CD4-positive, CD25-positive, alpha-beta regulatory T cell (primary cell): ENCODE data around the gene ANKRD65. TPM values are rescaled to one million over a fixed set of nuclear protein-coding genes. Genes with fewer than 3 reads are reported as not detected.
"Not testable (repeated sequence)": the region's sequence is repeated elsewhere in the genome, so short reads cannot be mapped to it uniquely, and the experiment has no call there.

Source experiments
- ATAC-seq, 2 donors: fragments of 150-1000 bp; cut with Tn5 transposase; one replicate each; pipeline ENCODE4 v1.10.0; 2021; ENCODE audit warnings: low read depth in 2 of 2, moderate number of reproducible peaks in 2 of 2, moderate library complexity in 1 of 2
- DNase-seq, 3 donors: peaks; one replicate each; pipeline versions ENCODE4 v3.0.0 to v3.0.0-alpha.2; 2012 to 2022; ENCODE audit warnings: mixed read lengths in 1 of 3
- H3K27ac ChIP-seq: one replicate; pipeline ENCODE4 v1.7.0; 2013; ENCODE audit warnings: mild to moderate bottlenecking, low read length; ENCODE audit not compliant: insufficient read depth, poor library complexity, severe bottlenecking
- H3K27me3 ChIP-seq: one replicate; pipeline ENCODE4 v1.7.0; 2013; ENCODE audit warnings: low read length; ENCODE audit not compliant: control insufficient read depth, insufficient read depth
- H3K36me3 ChIP-seq: one replicate; pipeline ENCODE4 v1.7.0; 2013; ENCODE audit warnings: mild to moderate bottlenecking, low read length, moderate library complexity; ENCODE audit not compliant: control insufficient read depth, insufficient read depth
- H3K4me1 ChIP-seq: 2 replicates; pipeline ENCODE4 v1.7.0; 2013; ENCODE audit warnings: mild to moderate bottlenecking, low read length; ENCODE audit not compliant: insufficient read depth, control insufficient read depth, poor library complexity, severe bottlenecking
- H3K4me3 ChIP-seq: one replicate; pipeline ENCODE4 v1.7.0; 2013; ENCODE audit warnings: low read depth, mild to moderate bottlenecking, low read length, moderate library complexity
- H3K9me3 ChIP-seq, 2 experiments: 1 replicate in 1 of 2; 2 replicates in 1 of 2; pipeline ENCODE4 v1.7.0; 2013; ENCODE audit warnings: low read length in 2 of 2, mild to moderate bottlenecking in 1 of 2, moderate library complexity in 1 of 2; ENCODE audit not compliant: control insufficient read depth in 2 of 2
- H3K27ac Mint-ChIP-seq, 3 donors: one replicate each; pipeline ENCODE4 v1.8.0; 2020 to 2022; ENCODE audit warnings: mild to moderate bottlenecking in 3 of 3, mixed read lengths in 3 of 3, moderate library complexity in 2 of 3
- H3K27me3 Mint-ChIP-seq: one replicate; pipeline ENCODE4 v1.8.0; 2022; ENCODE audit warnings: mild to moderate bottlenecking, mixed read lengths
- H3K36me3 Mint-ChIP-seq: one replicate; pipeline ENCODE4 v1.8.0; 2020; ENCODE audit warnings: mixed read lengths
- H3K4me1 Mint-ChIP-seq, 4 donors: one replicate each; pipeline ENCODE4 v1.8.0; 2020 to 2022; ENCODE audit warnings: mixed read lengths in 4 of 4, mild to moderate bottlenecking in 1 of 4
- H3K4me3 Mint-ChIP-seq, 4 donors: one replicate each; pipeline ENCODE4 v1.8.0; 2020 to 2022; ENCODE audit warnings: mild to moderate bottlenecking in 4 of 4, mixed read lengths in 4 of 4, moderate library complexity in 3 of 4
- H3K9me3 Mint-ChIP-seq, 7 donors: one replicate each; pipeline ENCODE4 v1.8.0; 2020 to 2022; ENCODE audit warnings: mixed read lengths in 7 of 7, mild to moderate bottlenecking in 3 of 7, moderate library complexity in 2 of 7
- polyA plus RNA-seq, 4 donors: library from polyadenylated mRNA; unstranded; fragments of 300-500 nt; fragmentation: Illumina TruSeq; gene quantifications; one replicate each; pipeline ENCODE4 v1.2.3, GENCODE V29; 2021
- total RNA-seq: library from RNA; stranded (reverse); gene quantifications from one replicate; pipeline ENCODE4 v1.2.3, GENCODE V29; 2022

The ANKRD65 gene
- total and polyA plus RNA-seq, 5 donors from 2014 or later = 0.14 TPM; not detected in 4

DNA sequence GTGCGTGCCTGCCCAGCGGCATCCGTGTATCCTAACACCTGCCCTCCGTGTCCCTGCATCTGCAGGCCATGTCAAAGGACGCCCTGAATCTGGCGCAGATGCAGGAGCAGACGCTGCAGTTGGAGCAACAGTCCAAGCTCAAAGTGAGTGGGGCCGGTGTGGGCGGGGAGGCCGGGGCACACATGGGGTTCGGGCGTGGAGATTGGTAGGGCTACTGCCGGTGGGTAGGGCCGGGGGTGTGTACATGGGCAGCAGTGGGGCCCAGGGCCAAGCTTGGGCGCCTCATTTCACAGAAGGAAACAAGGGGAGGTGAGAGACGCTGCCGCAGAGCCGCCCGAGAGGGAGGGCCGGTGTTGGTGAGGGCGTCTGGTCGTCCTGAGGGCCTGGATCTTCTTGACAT lies 29.5 kb upstream of the ANKRD65 start:
- H3K27ac Mint-ChIP-seq, H3K4me3 ChIP-seq, H3K36me3 Mint-ChIP-seq, DNase-seq, H3K4me1 ChIP-seq, ATAC-seq, H3K27me3 Mint-ChIP-seq, H3K27me3 ChIP-seq, H3K9me3 ChIP-seq, H3K27ac ChIP-seq, H3K9me3 Mint-ChIP-seq, H3K36me3 ChIP-seq, H3K4me3 Mint-ChIP-seq, H3K4me1 Mint-ChIP-seq: not testable (repeated sequence)

GRCh38 chr1:1449099-1449739 lies 28.1 kb upstream of the ANKRD65 start, which contains the start of gene ATAD3C:
Gene ATAD3C (plus strand): TSS chr1:1449689. CDS start chr1:1450684, 995 bp downstream.
- Histone ChIP-seq H3K36me3 (no peaks in the 10 kb centered on the region), H3K27me3 (no peaks in the 10 kb centered on the region), H3K27ac (no peak within 1 kb of the TSS), H3K4me3 (no peak within 1 kb of the TSS), H3K9me3 (no peaks in the 10 kb centered on the region), H3K4me1 (no peaks in the 10 kb centered on the region)
- Mint-ChIP-seq H3K36me3 (no peaks in the 10 kb centered on the region), H3K4me1 (no peaks in the 10 kb centered on the region), H3K27me3 (no peaks in the 10 kb centered on the region), H3K9me3 (no peaks in the 10 kb centered on the region), H3K27ac (no peak within 1 kb of the TSS), H3K4me3 (no peak within 1 kb of the TSS)
- ATAC-seq (no peak), DNase-seq (no peak)

DNA sequence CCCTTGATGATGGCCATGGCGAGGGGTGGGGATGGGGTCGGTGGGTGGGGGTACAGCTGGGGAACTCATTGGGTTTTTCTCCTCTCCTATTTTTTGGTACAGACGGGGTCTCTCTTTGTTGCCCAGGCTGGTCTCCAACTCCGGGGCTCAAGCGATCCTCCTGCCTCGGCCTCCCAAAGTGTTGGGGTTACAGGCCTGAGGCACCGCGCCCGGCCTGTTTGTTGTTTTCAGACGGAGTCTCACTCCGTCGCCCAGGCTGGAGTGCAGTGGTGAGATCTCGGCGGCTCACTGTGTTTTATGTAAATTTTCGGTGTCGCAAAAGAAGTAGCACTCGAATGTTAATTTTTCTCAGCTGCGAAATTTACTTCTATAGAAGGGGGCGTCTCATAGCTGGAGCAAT lies 25.6 kb upstream of the ANKRD65 start:
- ATAC-seq, H3K4me3 ChIP-seq, H3K27ac ChIP-seq, H3K36me3 ChIP-seq, DNase-seq, H3K9me3 ChIP-seq, H3K4me1 Mint-ChIP-seq, H3K27ac Mint-ChIP-seq, H3K4me1 ChIP-seq, H3K27me3 ChIP-seq, H3K9me3 Mint-ChIP-seq, H3K4me3 Mint-ChIP-seq, H3K27me3 Mint-ChIP-seq, H3K36me3 Mint-ChIP-seq: not testable (repeated sequence)

DNA sequence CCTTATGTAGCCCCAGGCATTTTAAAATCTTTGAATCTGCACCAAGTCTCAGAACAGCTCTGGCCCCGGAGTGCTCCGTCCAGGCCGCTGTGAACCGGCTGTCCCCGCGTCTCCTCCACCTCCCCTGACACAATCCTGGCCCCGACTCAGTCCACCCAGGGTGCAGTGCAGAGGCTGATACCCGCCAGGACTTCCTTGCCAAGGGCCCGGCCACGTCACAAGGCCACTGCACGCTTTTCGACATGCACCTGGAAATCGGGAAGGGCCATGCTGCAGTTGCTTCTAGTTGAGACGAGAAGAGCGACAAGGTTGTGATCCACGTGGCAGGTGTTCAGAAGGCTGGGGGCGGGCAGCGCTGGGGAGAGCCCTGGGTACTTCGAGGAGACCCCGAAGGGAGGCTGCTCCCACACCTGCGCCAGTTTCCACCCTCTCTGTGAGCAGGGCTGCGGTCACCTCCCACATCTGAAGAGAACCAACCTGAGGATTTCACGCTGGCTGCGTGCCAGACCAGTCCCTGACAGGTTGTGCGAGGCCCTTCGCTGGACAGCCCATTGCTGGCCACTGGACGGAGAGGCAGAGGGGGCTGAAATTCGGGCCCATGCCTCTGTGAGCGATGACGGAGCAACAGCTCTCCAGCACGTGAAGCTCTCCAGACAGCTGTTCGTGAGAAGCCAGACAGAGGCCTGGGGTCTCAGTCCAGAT lies 21.1 kb upstream of the ANKRD65 start:
- Histone ChIP-seq H3K27ac (no peak overlapping the region), H3K36me3 (no peaks in the 10 kb centered on the region), H3K4me3 (no peak overlapping the region), H3K4me1 (no peaks in the 10 kb centered on the region), H3K27me3 (no peaks in the 10 kb centered on the region), H3K9me3 (no peaks in the 10 kb centered on the region)
- DNase-seq = no peak
- no peak for ATAC-seq
- Mint-ChIP-seq H3K4me3 (no peak overlapping the region), H3K4me1 (no peaks in the 10 kb centered on the region), H3K27me3 (no peaks in the 10 kb centered on the region), H3K9me3 (no peaks in the 10 kb centered on the region), H3K27ac (no peak overlapping the region), H3K36me3 (no peaks in the 10 kb centered on the region)

- H3K27me3 Mint-ChIP-seq = peaks cover 3% of the 10 kb centered on the region
- H3K4me1 Mint-ChIP-seq = peaks cover 0 to 1% (median 0%) of the 10 kb centered on the region in 4 donors
- no peaks in the 10 kb centered on the region for H3K9me3 Mint-ChIP-seq
- ATAC-seq = peak; percentile 68 to 75
- Histone ChIP-seq H3K9me3 (no peaks in the 10 kb centered on the region), H3K27me3 (no peaks in the 10 kb centered on the region), H3K4me1 (peaks cover under 1% of the 10 kb centered on the region), H3K27ac (no peak overlapping the region), H3K4me3 (no peak overlapping the region), H3K36me3 (no peaks in the 10 kb centered on the region)
- no peak overlapping the region for H3K27ac Mint-ChIP-seq
- H3K4me3 Mint-ChIP-seq = no peak overlapping the region
- DNase-seq = peak; percentile 35 to 52 (median 35)
- no peaks in the 10 kb centered on the region for H3K36me3 Mint-ChIP-seq
Observed at GRCh38 chr1:1441002-1441888, 20.2 kb upstream of the ANKRD65 start.

DNA sequence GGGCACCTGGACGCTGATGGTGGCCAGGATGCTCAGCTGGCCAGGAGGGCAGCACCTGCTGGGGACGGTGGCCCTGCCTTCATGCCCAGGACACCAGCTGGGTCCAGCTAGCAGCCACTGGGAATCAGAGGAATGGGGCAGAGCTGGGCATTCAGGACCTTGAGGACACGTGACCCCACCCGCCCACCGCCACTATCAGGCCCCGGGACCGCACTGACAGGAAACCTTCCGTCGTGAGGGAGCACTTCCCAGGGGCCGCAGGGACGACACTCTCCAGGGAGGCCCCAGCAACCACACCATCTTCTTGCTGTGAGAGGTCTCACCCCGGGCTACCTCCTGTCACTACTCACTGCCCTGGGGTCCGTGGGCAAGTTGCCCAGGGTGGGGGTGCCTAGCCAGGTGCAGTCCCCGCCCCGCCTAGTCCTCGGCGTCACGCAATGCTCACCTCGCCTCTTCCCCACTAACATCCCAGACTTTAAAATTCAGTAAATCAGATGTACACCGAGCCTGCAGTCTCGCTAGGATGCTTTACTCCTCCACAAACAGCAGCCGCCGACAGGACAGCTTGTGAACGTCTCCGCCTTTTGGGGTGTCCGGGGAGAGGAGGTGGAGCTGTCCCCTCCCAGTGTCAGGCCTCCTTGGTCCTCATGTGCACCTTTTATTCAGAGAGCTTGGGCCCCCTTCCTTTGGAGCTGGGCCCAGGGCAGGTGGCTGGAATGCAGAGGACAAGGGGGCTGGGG lies 19.4 kb upstream of the ANKRD65 start:
- peaks cover 6% of the 10 kb centered on the region for H3K4me1 ChIP-seq
- DNase-seq (no peak), ATAC-seq (no peak)
- no peak overlapping the region for H3K27ac ChIP-seq
- no peak overlapping the region for H3K4me3 ChIP-seq
- H3K27me3 ChIP-seq = no peaks in the 10 kb centered on the region
- Mint-ChIP-seq H3K36me3 (no peaks in the 10 kb centered on the region), H3K4me3 (no peak overlapping the region), H3K9me3 (no peaks in the 10 kb centered on the region), H3K27ac (no peak overlapping the region), H3K27me3 (peaks cover 7% of the 10 kb centered on the region), H3K4me1 (peaks cover 0 to 3% (median 0%) of the 10 kb centered on the region in 4 donors)
- no peaks in the 10 kb centered on the region for H3K9me3 ChIP-seq
- H3K36me3 ChIP-seq = no peaks in the 10 kb centered on the region

DNA sequence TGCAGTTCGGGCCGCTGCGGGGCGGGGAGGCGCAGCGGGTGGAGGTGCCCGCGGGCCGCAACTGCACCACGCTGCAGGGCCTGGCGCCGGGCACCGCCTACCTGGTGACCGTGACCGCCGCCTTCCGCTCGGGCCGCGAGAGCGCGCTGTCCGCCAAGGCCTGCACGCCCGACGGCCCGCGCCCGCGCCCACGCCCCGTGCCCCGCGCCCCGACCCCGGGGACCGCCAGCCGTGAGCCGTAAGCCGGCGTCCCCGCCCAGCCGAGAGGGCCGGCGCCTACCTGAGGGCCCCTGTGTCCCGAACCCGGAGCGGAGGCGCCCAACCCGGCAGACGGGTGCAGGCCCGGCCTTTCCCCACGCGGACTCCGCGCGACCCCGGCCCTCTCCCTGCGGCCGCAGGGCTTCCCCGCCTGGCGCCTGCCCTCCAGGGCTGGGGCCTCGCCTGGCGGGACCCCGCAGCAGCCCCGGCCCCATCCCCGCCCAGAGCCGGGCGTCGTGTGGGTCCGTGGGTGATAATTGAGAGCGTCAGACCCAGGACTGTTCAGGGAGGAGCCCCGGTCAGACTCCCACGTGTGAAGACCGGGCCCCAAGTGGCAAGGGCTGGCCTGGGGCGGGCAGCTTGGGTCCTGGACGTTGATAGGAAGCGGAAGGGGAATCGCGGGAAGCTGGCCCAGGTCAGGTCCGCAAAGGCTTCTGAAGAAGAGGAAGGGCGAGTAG lies 18.6 kb upstream of the ANKRD65 start:
- no peaks in the 10 kb centered on the region for H3K9me3 Mint-ChIP-seq
- no peak overlapping the region for H3K27ac Mint-ChIP-seq
- Histone ChIP-seq H3K4me3 (no peak overlapping the region), H3K27ac (no peak overlapping the region), H3K4me1 (peaks cover 11% of the 10 kb centered on the region), H3K27me3 (peaks cover 4% of the 10 kb centered on the region), H3K36me3 (no peaks in the 10 kb centered on the region), H3K9me3 (no peaks in the 10 kb centered on the region)
- H3K36me3 Mint-ChIP-seq = no peaks in the 10 kb centered on the region
- no peak for DNase-seq
- no peak overlapping the region for H3K4me3 Mint-ChIP-seq
- ATAC-seq = no peak
- peaks cover 0 to 3% (median 0%) of the 10 kb centered on the region in 4 donors for H3K4me1 Mint-ChIP-seq
- peaks cover 12% of the 10 kb centered on the region for H3K27me3 Mint-ChIP-seq
